Activated CD4-positive, alpha-beta T cell treated with anti-CD3 and anti-CD28 coated beads, Interleukin-2, amount 50 U/mL, for 1 hour (primary cell): Measurements from ENCODE around the gene KCTD13.
"Not testable (repeated sequence)": the region's sequence is repeated elsewhere in the genome, so short reads cannot be mapped to it uniquely, and the experiment has no call there.

Experiments
- DNase-seq: peaks from one replicate; pipeline ENCODE4 v3.0.0-alpha.2; 2020

Gene KCTD13

GRCh38 chr16:29906520-29907244, 19.3 kb downstream of the KCTD13 start:
- no peak for DNase-seq

GRCh38 chr16:29905668-29906067, 20.4 kb downstream of the KCTD13 start:
- DNase-seq = no peak

- no peak for DNase-seq
Observed at GRCh38 chr16:29904947-29905346, 21.1 kb downstream of the KCTD13 start.

DNA sequence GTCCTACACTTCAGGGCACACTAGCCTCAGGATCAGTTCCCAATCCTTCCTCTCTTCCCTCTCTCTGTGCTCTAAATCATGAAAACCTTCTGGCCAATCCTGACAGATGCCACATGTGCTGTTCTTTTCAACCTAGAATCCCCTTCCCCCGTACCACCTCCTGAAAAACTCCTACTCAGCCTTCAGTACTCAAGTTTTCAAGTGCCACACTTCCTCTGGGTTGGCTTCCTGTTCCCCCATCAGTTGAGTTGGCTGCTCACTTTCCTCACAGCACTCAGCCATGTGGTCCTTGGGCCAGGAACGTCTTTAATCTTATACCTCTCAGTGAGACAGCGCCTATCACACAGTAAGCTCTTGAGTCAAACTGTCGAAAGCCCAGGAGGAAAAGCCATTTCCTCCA, 22.4 kb downstream of the KCTD13 start:
- no peak for DNase-seq

- DNase-seq = no peak
Observed at GRCh38 chr16:29901607-29901945, 24.4 kb downstream of the KCTD13 start.

- DNase-seq = no peak
Observed at GRCh38 chr16:29900888-29901606, 25.0 kb downstream of the KCTD13 start.

- peak; percentile 80 for DNase-seq
Observed at GRCh38 chr16:29900102-29900887, 25.7 kb downstream of the KCTD13 start, which contains the start of gene ASPHD1. Gene ASPHD1, plus strand, starts transcription at chr16:29900488. Its CDS starts 484 bp downstream, at chr16:29900972.

GRCh38 chr16:29899516-29900101, 26.4 kb downstream of the KCTD13 start, which contains the start of gene SEZ6L2:
Gene SEZ6L2, minus strand, starts transcription at chr16:29899550. Its CDS starts 531 bp downstream, at chr16:29899019.
- DNase-seq = no peak

GRCh38 chr16:29898804-29899515, 27.1 kb downstream of the KCTD13 start:
- no peak for DNase-seq

GRCh38 chr16:29898135-29898803, 27.8 kb downstream of the KCTD13 start:
- DNase-seq = no peak

- DNase-seq = no peak
Observed at GRCh38 chr16:29897333-29897732, 28.7 kb downstream of the KCTD13 start.

DNA sequence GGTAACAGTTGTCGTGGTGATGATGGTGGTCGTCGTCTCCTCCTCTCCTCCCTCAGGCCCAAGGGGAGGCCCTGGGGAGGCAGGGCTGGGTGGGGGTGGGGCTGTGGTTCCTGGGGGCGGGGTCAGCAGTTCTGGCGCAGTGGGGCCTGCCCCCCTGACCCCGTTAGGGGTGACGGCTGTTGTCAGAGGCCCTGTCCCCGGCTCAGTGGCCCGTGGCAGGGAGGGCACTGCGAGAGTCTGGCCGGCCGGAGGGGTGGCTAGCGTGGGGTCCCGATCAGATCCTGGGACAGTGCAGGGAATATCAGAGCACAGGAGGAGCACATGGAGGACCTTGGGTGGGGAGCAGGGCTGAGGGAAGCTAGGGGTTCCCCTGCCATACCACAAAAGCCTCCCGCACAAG, 29.2 kb downstream of the KCTD13 start:
- DNase-seq = no peak

DNA sequence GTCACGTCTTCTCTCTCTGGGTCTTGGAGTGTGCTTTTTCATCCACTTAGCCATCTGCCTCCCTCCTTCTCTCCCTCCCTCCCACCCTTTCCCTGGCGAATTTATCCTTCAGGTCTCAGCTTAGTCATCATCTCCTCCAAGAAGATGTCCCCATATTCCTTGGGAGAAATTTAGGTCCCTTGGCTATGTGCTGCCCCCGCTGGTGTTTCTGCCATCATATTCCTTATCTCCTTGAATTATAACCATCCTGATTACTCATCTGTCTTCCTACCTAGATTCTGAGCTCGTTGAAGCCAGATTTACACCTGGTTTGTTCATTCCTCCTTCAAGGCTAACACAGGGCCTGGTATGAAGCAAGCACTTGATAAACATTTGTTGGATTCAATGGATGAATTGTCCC, 31.7 kb downstream of the KCTD13 start:
- DNase-seq = no peak

GRCh38 chr16:29893553-29893952, 32.5 kb downstream of the KCTD13 start:
- DNase-seq = no peak

GRCh38 chr16:29892458-29892813, 33.6 kb downstream of the KCTD13 start:
- DNase-seq = no peak

- no peak for DNase-seq
Observed at GRCh38 chr16:29891525-29892457, 34.2 kb downstream of the KCTD13 start.

- DNase-seq = not testable (repeated sequence)
Observed at GRCh38 chr16:29889372-29889771, 36.7 kb downstream of the KCTD13 start.

DNA sequence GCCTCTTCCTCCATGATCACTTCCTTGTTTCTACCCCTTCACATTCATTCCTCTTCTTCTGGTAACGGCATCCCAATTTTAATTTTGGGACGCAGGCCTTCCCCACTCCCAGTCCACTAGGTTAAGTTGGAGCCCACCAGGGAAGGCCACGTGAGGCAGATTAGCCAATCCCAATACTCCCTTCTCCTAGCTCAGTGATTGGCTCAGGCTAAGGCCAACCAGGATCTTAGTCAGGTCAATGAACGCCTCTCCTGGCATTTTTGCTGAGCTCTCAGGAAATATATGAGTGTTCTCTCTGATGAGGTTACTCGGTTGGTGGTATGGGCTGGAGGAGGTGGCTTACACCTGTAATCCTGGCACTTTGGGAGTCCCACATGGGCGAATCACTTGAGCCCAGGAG, 42.0 kb downstream of the KCTD13 start:
- no peak for DNase-seq

DNA sequence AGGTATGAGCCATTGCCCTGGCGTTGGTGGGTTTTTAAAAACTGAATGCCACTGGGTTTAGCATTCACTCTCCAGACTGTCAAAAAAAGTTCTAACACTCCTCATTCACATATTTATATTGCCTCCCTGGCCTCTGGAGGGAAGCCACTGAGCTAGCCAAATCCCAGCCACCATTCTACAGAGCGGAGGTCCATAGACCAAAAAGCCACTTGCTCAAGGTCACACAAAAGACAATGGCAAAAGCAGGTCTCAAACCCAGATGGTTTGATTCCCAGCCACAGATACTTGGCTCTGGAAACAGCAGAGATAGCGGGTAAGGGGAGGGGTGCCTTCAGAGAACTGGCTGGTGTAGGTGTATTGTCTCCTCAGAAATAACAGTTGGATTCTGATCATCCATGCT, 45.0 kb downstream of the KCTD13 start:
- DNase-seq = no peak

- DNase-seq = no peak
Observed at GRCh38 chr16:29878172-29878571, 47.9 kb downstream of the KCTD13 start.
